CD4-positive, alpha-beta T cell treated with Interleukin-12 subunit alpha and Interleukin-12 subunit beta, for 1 hour (primary cell): Measurements from ENCODE around the gene RNF125.
"Not testable (repeated sequence)": the region's sequence is repeated elsewhere in the genome, so short reads cannot be mapped to it uniquely, and the experiment has no call there.

Source experiments
- DNase-seq: peaks from one replicate; pipeline ENCODE4 v3.0.0-alpha.2; 2020

The RNF125 gene

DNA sequence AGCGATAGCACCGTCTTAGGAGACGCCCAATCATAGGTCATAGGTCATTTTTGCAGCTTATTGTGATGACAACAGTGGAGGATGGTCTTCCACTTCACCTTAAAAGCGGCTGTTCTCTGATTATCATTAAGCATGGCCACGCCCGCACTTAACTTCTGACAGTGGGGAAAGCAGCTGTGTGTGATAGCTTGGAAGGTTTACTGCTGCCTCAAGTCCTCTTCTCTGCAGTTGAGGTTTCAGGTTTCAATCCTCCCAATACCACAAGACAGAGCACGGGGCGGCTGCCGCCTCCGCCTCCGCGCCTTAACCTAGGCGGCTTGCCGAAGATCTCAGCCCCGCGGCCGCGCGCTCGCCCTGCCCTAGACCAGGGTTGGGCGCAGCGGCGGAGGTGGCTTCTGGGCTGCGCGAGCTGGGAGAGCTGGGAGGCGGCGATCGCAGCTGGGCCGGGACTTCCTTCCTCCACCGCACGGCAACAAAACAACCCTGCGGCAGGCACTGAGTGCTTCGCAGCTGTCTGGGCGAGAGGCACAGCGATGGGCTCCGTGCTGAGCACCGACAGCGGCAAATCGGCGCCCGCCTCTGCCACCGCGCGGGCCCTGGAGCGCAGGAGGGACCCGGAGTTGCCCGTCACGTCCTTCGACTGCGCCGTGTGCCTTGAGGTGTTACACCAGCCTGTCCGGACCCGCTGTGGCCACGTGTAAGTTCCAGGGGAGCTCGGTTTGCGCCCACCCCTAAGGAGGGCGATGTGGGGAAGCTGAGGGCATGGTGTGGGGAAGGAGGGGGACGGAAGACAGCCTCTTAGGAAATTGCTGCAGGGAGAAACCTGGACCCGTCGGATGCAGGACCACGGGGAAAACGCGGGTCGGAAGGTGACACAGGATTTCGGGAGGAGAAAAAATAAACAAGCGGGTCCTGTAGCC is at the start of gene RNF125:
Gene RNF125 (plus strand): TSS at position 495 of the 920 bp plus-strand sequence. CDS start 39 bp downstream, at position 534.
- peak; percentile 90 for DNase-seq

DNA sequence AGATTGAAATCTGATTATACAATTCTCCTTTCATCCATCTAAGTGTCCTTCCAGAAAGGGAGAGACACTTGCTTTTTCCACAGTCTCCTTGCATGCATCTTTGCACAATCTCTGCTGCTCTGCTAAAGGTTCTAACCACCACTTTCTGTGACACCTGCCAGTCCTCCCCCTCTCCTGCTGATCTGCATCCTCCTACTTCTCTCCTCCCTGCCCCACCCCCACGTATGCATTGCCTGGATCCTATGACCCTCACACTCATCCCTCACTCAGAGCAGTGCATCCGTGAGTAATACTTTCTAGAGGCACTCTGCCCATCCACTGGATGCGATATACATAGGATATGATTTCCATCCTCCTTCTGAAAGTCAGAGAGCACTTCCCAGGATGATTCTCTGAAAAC is 48.0 kb upstream of the RNF125 start:
- DNase-seq, result no peak

DNA sequence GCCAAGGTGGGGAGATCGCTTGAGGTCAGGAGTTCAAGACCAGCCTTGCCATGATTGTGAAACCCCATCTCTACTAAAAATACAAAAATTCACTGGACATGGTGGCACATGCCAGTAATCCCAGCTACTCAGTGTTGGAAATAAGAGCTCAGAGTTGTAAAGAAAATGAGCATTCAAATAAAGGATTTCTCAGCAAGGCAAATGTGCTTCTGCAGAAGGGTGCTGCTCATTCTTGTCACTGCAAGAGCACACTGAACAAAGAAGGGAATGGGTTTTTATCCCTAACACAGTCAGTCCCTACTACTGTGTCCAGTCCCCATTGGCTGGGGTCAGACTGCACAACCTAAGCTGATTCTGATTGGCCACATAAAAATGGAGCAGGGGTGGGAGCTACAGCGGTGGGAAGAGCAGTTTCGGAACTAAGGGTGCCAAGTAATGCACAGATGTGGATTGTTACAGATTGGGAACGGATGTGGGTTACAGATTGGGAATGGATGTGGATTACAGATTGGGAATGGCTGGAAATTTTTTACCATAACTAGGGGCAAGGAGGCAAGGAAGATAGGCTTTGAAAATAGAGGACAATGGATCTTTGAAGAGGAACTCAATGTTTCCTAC is 44.6 kb upstream of the RNF125 start:
- DNase-seq, result no peak

DNA sequence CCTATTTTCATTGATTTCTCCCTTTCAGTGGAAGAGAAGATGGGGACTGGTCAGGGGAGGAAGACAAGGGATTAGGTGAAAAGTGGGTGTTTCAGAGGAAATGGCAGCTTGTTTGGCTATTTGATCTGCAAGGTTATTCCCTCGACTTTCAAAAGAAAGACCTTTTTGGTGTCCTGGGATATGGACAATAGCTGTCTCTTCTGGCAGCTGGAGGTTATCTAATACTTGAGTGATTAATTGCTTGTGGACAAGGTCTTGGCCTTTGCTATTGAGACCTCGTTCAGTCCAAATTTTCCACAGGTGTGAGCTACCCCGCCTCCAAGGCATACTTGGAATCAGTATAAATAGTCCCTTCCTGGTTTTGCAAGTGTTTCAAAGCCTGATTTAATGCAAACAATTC is 42.4 kb upstream of the RNF125 start:
- no peak for DNase-seq

DNA sequence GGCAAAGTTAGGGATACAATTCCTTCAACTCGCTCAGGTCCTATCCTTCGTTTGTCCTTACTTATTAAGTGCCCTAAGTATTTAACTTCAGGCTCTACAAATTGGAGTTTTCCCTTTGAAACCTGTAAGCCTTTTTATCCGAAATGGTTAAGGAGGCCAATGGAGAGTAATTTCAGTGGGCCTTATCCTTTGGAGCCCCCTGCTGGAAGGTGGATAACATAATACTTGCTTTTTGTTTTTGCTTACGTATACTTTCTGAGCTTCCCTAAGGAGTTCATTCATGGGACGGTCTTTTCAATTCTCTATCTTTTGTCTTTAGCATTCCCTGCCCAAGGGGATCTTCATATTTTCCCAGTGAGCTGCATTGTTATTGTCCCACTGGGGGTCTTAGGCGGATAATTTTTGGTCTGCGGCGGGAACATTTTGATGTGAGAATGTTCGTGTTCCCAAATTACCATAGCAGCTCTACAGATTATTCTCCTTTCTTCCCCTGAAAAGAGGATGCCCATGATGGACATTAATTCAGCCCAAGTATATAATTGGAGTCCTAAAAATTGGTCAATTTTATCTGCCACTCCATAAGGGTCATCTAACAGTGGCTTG is 41.3 kb upstream of the RNF125 start:
- DNase-seq, result peak; percentile 51

DNA sequence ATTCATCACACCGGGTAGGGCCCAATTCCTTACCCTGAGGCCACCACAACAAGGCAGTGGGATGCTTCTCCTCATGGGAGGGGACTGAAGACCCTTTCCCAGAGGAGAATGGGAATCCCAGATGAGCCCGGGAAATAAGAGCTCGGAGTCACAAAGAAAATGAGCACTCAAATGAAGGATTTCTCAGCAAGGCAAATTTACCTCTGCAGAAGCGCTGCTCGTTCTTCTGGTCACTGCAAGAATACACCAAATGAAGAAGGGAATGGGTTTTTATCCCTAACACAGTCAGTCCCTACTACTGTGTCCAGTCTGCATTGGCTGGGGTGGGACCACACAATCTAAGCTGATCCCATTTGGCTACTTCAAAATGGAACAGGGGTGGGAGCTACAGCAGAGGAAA is 40.0 kb upstream of the RNF125 start:
- DNase-seq, result no peak

DNA sequence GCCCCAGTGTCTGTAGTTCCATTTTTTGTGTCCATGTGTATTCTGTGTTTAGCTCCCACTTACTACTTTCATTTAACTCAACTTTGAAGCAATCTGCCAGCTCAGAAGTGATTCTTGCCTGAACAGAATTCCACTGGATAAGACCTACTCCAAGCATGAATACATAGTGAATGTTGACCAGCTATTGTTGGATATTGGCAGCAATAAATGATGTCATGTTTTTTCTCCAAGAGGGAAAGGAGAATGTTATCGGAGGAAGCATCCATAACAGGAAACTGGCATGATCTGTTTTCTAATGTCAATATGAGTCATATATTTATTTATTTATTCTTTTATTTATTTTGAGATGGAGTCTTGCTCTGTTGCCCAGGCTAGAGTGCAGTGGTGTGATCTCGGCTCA is 38.9 kb upstream of the RNF125 start:
- no peak for DNase-seq

DNA sequence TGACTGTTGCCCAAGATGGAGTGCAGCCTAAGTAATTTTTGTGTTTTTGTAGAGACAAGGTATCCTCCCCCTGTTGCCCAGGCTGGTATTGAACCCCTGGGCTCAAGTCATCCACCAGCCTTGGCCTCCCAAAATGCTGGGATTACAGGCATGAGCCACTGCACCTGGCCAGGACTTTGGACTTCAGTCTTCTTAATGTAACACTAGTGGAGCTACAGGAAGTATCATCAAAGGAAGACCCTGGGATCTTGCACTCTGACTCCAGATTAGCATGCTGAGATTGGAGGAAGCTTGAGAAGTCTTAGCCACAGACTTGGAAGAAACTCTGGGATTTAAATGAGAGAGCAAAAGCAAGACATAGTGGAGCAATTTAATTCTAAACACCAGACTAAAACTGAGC is 37.8 kb upstream of the RNF125 start:
- no peak for DNase-seq

DNA sequence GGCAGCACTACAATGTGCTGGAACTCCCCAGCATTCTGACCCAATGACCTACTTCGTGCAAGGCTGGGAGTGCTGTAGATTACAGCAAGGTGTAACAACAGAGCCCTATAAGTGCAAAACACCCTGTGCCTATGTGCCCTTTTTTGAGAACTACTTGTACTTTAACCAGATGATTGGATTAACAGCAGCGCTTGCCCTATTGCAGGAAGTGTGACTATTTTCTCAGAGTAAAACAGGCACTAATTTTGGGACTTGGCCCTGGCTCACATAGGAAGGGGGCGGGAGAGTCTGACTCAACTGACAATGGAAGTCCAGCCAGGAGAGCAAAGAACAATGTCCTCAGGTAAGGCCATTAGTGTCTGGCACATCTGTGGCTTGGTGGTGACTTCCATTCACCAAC is 35.6 kb upstream of the RNF125 start:
- no peak for DNase-seq

DNA sequence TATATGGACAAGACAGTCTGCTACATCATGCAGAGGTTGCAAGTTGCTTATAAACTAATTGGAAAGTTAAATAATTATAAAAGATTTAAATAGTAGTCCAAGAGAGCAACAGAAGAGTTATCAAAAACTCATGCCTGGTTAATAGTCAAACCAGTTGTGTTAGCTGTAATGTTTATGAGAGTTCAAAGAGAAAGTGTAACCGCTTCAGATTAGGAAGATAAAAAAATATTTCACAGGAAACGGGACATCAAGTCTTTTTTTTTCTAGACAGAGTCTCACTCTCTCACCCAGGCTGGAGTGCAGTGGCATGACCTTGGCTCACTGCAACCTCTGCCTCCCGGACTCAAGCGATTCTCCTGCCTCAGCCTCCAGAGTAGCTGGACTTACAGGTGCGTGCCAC is 34.6 kb upstream of the RNF125 start:
- DNase-seq, result peak; percentile 30

DNA sequence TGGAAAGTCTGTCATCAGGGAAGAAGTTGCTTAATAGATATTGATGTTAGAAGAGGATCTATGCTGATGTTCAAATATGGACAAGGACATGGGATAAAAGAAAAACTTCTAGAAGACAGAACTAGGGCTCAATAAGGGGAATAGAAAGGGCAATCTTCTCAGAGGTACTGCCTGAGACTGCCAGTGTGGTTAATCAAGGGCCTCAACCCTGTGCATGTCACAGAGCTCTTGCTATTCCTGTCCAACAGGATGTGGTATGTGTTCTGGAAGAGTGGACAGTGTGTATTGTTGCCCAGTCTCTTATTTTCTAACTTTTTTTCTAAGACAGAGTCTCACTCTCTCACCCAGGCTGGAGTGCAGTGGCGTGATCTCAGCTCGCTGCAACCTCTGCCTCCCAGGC is 27.8 kb upstream of the RNF125 start:
- no peak for DNase-seq

DNA sequence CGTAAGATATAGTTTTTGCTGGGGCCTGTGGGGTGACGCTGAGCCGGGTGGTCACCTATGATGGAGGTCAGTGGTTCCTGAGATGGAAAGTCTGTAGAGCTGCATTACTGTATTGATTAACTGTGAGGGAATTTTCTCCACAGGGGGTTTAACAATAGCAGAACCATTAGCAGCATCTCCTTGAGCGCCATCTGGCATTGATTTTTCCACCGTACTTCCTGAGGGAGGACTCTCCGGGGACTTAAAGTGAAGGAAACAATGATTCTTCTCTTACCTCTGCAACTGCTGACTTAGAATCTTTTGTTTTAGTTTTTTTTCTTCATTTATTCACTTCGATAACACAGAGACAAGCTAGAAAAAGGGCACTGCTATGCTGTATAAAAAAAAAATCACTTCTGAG is 22.6 kb upstream of the RNF125 start:
- DNase-seq, result no peak

DNA sequence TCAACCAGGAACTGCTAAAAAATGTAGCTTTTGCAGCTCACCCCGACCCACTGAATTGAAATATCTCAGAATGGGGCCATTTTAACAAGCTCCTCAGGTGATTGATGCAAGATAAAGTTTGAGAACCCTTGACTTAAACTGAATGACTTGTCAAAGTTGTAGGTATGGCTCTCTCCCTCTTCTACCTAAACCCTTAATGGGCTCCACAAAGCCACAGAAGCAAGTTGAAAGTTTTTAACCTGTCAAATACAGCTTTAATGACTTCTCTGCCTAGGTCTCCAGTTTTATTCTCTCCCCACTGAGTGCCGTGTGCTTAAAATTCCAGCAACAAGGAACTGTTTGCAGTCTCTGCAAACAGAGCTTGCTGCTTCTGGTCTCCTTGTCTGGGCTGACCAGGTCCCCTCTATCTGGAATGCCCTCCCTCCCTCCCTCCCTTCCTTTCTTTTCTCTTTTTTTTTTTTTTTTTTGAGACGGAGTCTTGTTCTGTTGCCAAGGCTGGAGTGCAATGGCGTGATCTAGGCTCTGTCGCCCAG is 19.7 kb upstream of the RNF125 start:
- DNase-seq, result no peak

DNA sequence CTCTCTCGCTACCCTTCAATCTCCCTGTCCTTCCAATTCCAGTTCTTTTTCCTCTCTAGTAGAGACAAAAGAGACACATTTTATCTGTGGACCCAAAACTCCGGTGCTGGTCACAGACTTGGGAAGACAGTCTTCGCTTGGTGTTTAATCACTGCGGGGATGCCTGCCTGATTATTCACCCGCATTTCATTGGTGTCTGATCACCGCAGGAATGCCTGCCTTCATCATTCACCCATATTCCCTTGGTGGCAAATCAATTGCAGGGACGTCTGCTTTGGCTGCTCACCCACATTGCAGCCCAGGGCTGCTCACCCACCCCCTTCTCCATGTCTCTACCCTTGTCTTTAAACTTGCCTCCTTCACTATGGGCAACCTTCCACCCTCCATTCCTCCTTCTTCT is 17.5 kb upstream of the RNF125 start:
- not testable (repeated sequence) for DNase-seq

DNA sequence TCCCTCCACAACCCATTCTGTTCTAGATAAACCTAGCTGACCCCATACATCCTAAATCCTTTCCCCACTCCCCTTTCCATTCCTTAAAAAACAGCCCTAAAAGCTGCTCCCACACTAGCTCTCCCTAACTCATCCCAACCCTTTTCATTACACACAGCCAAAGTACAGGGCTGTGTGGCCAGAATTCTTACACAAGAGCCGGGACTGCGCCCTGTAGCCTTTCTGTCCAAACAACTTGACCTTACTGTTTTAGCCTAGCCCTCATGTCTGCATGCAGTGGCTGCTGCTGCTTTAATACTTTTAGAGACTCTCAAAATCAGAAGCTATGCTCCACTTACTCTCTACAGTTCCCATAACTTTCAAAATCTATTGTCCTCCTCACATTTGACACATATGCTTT is 14.8 kb upstream of the RNF125 start:
- DNase-seq, result not testable (repeated sequence)

DNA sequence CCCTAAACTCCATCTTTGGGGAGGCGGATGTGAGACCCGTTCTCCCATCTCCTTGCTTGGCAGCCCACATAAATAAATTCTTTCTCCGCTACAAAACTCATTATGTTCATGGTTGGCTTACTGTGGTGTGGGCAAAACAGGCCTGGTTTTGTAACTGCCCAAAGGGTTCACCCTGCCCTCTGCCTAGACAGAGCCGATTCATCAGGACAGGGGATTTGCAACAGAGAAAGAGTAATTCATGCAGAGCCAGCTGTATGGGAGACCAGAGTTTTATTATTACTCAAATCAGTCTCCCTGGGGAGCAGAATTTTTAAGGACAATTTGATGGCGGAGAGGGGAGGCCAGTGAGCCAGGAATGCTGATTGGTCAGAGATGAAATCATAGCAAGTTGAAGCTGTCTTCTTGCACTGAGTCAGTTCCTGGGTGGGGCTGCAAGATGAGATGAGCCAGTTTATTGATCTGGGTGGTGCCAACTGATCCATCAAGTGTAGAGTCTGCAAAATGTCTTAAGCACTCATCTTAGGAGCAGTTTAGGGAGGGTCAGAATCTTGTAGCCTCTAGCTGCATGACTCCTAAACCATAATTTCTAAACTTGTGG is 8.4 kb upstream of the RNF125 start:
- DNase-seq, result peak; percentile 6

DNA sequence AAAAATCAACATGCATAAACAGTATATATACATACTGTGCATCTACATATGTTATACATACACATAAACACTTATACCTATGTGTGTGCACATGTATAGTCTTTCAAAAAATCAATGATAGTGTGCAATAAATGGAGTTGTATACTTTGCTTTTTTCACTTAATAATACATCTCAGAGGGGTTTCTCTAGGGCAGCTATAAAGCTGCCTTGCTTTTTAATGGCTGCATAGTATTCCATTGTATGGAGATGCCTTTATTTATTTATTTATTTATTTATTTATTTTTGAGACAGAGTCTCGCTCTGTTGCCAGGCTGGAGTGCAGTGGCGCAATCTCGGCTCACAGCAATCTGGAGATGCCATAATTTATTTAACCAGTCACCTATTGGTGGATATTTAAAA is 7.4 kb upstream of the RNF125 start:
- DNase-seq, result no peak

DNA sequence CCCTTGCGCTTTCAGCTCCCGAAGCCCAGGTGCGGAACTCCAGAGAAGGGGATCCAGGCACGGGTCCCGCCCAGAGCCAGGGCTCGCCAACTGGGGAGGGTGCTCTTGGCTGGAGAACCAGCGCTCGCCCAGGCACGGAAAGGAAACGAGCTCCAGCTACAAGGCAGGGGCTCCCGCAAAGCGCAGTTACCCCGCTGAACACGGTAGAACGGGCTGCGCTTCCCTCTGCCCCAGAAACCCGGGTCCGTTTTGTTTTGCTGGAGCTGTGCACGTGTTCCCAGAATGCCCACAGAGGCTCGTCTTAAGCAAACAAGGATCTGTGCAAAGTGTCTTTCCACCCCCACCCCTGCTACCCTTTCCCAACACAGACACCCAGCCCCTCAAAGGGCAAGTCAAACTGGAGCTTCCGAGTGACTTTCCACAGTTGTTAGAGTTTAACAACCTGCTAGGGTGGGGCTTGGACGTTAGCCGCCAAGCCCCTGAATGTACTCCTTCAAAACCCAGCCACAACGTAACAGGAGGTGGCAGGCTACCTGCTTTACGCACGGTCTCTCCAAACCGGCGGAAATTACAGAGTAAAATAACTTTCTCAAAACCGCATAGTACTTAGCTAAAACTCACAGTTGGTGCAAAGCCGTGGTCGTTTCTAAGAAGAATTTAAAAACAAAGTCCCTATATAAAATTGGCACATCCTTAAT is 775 bp downstream of the RNF125 start:
- peak; percentile 73 for DNase-seq

DNA sequence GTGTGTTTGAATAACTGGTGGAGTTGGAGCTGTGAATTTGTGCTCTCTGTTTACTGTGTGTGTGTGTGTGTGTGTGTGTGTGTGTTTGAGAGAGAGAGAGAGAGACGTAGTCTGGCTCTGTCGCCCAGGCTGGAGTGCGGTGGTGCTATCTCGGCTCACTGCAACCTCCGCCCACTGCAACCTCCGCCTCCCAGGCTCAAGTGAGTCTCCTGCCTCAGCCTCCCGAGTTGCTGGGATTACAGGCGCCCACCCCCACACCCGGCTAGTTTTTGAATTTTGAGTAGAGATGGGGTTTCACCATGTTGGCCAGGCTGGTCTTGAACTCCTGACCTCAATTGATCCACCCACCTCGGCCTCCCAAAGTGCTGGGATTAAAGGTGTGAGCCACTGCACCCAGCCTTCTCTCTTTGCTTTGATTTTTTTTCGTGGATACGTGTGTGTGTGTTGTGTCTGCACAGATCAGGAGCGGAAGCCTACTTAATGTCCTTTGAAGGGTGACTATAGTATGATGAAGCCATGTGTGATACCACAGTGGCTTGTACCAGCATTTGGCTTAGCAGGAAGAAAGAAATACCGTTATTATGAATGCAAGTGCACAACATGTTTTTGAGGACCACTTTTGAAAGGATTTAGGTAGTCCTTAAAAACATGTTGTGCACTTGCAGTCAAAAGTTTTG is 1.5 kb downstream of the RNF125 start:
- DNase-seq, result peak; percentile 69

DNA sequence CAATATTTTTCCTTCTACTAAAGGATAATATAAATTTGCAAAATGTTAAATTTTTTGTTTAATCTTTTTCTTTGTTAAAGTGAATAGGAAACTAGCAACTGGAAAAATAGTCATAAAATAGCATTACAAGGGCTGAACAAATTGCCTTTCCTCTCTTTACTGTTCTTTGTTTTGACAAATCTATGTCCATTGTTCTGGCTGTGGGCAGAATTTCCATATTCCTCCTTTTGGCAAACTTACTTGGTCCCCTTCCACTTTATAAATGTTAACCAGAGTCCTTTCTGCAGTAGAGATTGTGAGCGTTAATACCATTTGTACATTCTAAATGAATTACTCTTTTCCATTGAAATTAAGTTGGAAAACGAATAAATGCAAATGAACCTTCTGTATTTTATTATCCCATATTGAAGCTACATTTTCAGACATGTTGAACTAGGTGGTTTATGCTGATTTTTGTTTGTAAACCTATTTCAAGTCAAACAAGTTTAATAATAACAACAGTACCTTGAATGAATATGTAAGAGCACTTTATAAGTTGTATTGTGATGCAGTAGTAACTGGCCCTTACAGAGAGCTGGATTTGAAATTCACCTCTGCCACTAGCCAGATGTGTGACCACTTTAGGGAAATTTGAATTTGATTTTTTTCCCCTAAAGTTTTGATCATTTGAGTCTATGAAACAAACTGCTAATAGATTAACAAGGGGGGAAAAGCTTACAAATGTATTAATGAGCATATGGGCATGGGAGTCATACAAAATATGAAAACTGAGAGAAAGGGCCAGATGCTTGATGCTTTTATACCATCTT is 3.3 kb downstream of the RNF125 start:
- DNase-seq, result no peak

DNA sequence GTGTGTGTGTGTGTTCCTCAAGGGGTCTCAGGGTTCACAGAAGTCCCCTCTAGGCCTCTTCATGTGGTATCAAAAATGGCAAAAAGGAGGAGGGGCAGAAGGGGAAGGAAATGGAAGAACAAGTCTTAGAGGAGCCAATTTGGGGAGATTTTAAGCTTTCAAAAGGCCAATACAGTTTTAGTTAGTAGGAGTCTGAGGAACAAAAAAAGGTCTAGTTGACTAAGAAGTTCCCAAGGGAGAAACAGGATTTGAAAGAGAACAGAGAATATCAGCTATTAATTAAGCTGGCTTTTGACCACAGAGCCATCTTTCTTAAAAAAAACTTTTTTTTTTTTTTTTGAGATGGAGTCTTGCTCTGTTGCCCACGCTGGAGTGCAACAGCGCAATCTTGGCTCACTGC is 7.1 kb downstream of the RNF125 start:
- DNase-seq, result no peak
